BJ (cell line): ENCODE results near the gene U2AF1L4. TPM values are rescaled to one million over a fixed set of nuclear protein-coding genes. Genes with fewer than 3 reads are reported as not detected.

Experiments used
- CTCF ChIA-PET: fragments of 350-600 bp; formaldehyde crosslinking; extraction: SDS; loops from one replicate; lab custom pipeline; 2021; ENCODE audit warnings: antibody characterized with exemption, inconsistent platforms; lab: Yijun Ruan, JAX
- POLR2A ChIA-PET: fragments of 300-600 bp; sonication (Branson Sonifier 250); formaldehyde crosslinking; extraction: SDS; loops from one replicate; lab custom pipeline; 2021; ENCODE audit warnings: antibody characterized with exemption; lab: Charles Lee
- DNase-seq: peaks from one replicate; pipeline ENCODE4 v3.0.0-alpha.2; 2011; ENCODE audit warnings: low read depth
- H3K27me3 ChIP-seq: 2 replicates; pipeline ENCODE4 v1.6.0; 2011; ENCODE audit warnings: low read length; ENCODE audit not compliant: control insufficient read depth, insufficient read depth
- H3K36me3 ChIP-seq: 2 replicates; pipeline ENCODE4 v1.5.1; 2011; ENCODE audit warnings: low read length; ENCODE audit not compliant: control insufficient read depth, insufficient read depth
- H3K4me3 ChIP-seq: 2 replicates; pipeline ENCODE4 v1.5.1; 2011; ENCODE audit warnings: low read depth, mild to moderate bottlenecking, control low read depth, low read length
- polyA plus RNA-seq: library from polyadenylated mRNA; depleted of rRNA; stranded (reverse); fragments of >200 nt; gene quantifications from 2 replicates; pipeline ENCODE4 v1.2.3, GENCODE V29; 2011
- TF ChIP-seq, protein P1 (sequence below): IDR thresholded peaks from 2 replicates; pipeline ENCODE4 v1.5.1; 2011; ENCODE audit warnings: low read depth, mild to moderate bottlenecking, control low read depth, inconsistent platforms, low read length, moderate library complexity; ENCODE audit not compliant: insufficient read depth

The U2AF1L4 gene
- polyA plus RNA-seq, 1 experiment: 20.3 TPM

GRCh38 chr19:35788205-35788960 is 43.2 kb upstream of the U2AF1L4 start:
- no peak for DNase-seq
- ChIA-PET CTCF (interaction anchor here (0.9 kb wide), 1 partner anchor 143 kb away, joined by 4 read pairs; no protein-coding TSS in a partner anchor), POLR2A (no interaction called here)
- no peak overlapping the region for H3K4me3 ChIP-seq
- TF ChIP-seq, protein P1, sequence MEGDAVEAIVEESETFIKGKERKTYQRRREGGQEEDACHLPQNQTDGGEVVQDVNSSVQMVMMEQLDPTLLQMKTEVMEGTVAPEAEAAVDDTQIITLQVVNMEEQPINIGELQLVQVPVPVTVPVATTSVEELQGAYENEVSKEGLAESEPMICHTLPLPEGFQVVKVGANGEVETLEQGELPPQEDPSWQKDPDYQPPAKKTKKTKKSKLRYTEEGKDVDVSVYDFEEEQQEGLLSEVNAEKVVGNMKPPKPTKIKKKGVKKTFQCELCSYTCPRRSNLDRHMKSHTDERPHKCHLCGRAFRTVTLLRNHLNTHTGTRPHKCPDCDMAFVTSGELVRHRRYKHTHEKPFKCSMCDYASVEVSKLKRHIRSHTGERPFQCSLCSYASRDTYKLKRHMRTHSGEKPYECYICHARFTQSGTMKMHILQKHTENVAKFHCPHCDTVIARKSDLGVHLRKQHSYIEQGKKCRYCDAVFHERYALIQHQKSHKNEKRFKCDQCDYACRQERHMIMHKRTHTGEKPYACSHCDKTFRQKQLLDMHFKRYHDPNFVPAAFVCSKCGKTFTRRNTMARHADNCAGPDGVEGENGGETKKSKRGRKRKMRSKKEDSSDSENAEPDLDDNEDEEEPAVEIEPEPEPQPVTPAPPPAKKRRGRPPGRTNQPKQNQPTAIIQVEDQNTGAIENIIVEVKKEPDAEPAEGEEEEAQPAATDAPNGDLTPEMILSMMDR: no peak
- no peaks in the 10 kb centered on the region for H3K27me3 ChIP-seq
- H3K36me3 ChIP-seq: peaks cover under 1% of the 10 kb centered on the region; the same call in 1 of the 2 replicates

DNA sequence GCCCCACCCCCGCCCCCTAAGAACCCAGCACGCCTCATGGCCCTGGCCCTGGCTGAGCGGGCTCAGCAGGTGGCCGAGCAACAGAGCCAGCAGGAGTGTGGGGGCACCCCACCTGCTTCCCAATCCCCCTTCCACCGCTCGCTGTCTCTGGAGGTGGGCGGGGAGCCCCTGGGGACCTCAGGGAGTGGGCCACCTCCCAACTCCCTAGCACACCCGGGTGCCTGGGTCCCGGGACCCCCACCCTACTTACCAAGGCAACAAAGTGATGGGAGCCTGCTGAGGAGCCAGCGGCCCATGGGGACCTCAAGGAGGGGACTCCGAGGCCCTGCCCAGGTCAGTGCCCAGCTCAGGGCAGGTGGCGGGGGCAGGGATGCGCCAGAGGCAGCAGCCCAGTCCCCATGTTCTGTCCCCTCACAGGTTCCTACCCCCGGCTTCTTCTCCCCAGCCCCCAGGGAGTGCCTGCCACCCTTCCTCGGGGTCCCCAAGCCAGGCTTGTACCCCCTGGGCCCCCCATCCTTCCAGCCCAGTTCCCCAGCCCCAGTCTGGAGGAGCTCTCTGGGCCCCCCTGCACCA is 42.1 kb upstream of the U2AF1L4 start:
- Histone ChIP-seq H3K4me3 (no peak overlapping the region), H3K27me3 (no peaks in the 10 kb centered on the region), H3K36me3 (peaks cover 4% of the 10 kb centered on the region)
- TF ChIP-seq, protein P1: no peak
- POLR2A ChIA-PET: no interaction called here
- DNase-seq: no peak
- CTCF ChIA-PET: interaction anchor here (0.7 kb wide), 1 partner anchor 633 kb away, joined by 4 read pairs; no protein-coding TSS in a partner anchor

DNA sequence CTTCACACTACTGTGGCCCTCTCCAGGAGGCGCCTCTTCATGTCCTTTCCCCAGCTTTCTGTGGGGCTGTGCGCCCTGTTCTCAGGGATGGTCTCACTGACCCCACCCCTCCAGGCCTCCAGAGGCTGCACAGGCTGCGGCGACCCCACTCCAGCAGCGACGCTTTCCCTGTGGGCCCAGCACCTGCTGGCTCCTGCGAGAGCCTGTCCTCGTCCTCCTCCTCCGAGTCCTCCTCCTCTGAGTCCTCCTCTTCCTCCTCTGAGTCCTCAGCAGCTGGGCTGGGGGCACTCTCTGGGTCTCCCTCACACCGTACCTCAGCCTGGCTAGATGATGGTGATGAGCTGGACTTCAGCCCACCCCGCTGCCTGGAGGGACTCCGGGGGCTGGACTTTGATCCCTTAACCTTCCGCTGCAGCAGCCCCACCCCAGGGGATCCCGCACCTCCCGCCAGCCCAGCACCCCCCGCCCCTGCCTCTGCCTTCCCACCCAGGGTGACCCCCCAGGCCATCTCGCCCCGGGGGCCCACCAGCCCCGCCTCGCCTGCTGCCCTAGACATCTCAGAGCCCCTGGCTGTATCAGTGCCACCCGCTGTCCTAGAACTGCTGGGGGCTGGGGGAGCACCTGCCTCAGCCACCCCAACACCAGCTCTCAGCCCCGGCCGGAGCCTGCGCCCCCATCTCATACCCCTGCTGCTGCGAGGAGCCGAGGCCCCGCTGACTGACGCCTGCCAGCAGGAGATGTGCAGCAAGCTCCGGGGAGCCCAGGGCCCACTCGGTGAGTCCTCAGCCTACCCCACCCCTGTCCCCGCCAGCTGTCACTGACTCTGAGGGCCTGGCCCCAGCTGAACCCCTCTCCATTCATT is 41.3 kb upstream of the U2AF1L4 start:
- Histone ChIP-seq H3K27me3 (no peaks in the 10 kb centered on the region), H3K36me3 (peaks cover 4% of the 10 kb centered on the region), H3K4me3 (no peak overlapping the region)
- TF ChIP-seq, protein P1: no peak
- ChIA-PET CTCF (no interaction called here), POLR2A (no interaction called here)
- DNase-seq: no peak

DNA sequence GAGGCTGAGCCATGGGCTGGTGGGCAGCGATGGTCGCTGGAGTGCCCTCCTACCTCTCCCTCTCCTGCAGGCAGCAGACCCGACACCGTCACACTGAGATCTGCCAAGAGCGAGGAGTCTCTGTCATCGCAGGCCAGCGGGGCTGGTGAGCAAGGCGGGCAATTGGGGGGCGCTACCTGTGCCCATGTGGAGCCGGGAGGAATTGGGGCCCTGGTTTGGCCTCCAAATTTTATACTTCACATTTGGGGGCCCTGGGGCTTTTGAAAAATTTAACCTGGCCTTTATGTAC is 40.1 kb upstream of the U2AF1L4 start:
- no peak for DNase-seq
- no peak overlapping the region for H3K4me3 ChIP-seq
- H3K36me3 ChIP-seq: peaks cover 4% of the 10 kb centered on the region
- POLR2A ChIA-PET: no interaction called here
- H3K27me3 ChIP-seq: no peaks in the 10 kb centered on the region
- CTCF ChIA-PET: no interaction called here
- TF ChIP-seq, protein P1: no peak
